Epithelial cell of proximal tubule (primary cell): ENCODE data around the gene LRRC36. TPM values are rescaled to one million over a fixed set of nuclear protein-coding genes. Genes with fewer than 3 reads are reported as not detected.

ENCODE experiments used
- DNase-seq: peaks from one replicate; pipeline ENCODE4 v3.0.0-alpha.2; 2011; ENCODE audit warnings: low read depth
- H3K4me3 ChIP-seq: 2 replicates; pipeline ENCODE4 v1.5.1; 2011; ENCODE audit warnings: low read depth, mild to moderate bottlenecking, low read length
- CTCF ChIP-seq: conservative IDR thresholded peaks from 2 replicates; pipeline ENCODE4 v1.5.1; 2012; ENCODE audit warnings: low read depth, mild to moderate bottlenecking, low read length
- total RNA-seq: library from RNA; depleted of rRNA; stranded (reverse); fragments of >200 nt; gene quantifications from 2 replicates; pipeline ENCODE4 v1.2.3, GENCODE V29; 2015

The LRRC36 gene
- total RNA-seq, 1 donor from 2014 or later, result 0.52 TPM

- DNase-seq, result no peak
- H3K4me3 ChIP-seq, result no peak overlapping the region
- TF ChIP-seq CTCF, result no peak
Observed at GRCh38 chr16:67296420-67296819, 30.2 kb upstream of the LRRC36 start.

DNA sequence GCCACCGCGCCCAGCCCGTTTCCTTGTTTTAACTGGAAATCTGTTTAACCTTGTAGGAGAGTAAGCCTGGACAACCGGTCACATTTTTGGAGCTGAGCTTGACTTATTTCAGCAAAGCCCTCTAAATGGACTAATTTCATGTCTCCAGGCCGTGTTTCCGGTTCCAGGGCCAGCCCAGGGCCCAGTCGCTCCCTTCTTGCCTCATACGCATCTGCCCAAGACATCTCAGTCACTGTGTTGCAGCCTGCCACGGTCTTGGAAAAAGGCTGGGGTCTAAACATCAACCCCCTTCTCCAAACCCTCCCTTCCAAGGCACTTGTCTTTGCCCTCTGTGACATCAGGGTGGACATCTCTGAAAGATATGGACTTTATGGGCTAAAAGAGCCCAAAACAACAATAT is 28.3 kb upstream of the LRRC36 start:
- no peak overlapping the region for H3K4me3 ChIP-seq
- no peak for DNase-seq
- no peak for TF ChIP-seq CTCF

DNA sequence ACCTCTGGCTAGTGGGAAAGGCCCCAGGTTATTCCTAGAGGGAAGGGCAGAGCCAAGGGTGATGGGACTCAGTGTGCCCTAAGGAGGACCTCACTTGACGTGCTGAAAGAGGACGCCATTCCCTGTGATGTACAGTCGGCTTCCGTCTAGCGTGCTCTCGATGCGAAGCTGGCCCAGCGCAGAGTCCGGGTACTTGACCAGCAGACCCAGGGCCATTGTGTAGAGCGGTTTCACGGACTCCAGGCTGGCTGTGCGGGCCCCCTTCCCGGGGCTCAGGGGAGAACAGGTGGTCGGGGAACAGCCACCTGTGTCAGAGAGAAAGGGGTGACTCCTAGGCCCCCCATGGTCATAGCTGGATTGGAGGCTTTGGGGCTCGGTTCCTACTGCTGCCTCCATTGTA is 27.3 kb upstream of the LRRC36 start:
- no peak overlapping the region for H3K4me3 ChIP-seq
- no peak for DNase-seq
- TF ChIP-seq CTCF, result no peak

- no peak overlapping the region for H3K4me3 ChIP-seq
- DNase-seq, result no peak
- no peak for TF ChIP-seq CTCF
Observed at GRCh38 chr16:67301080-67301782, 25.4 kb upstream of the LRRC36 start.

GRCh38 chr16:67302076-67302475 is 24.5 kb upstream of the LRRC36 start:
- H3K4me3 ChIP-seq, result no peak overlapping the region
- DNase-seq, result no peak
- TF ChIP-seq CTCF, result no peak

GRCh38 chr16:67302970-67303369 is 23.6 kb upstream of the LRRC36 start:
- no peak for TF ChIP-seq CTCF
- no peak for DNase-seq
- no peak overlapping the region for H3K4me3 ChIP-seq

DNA sequence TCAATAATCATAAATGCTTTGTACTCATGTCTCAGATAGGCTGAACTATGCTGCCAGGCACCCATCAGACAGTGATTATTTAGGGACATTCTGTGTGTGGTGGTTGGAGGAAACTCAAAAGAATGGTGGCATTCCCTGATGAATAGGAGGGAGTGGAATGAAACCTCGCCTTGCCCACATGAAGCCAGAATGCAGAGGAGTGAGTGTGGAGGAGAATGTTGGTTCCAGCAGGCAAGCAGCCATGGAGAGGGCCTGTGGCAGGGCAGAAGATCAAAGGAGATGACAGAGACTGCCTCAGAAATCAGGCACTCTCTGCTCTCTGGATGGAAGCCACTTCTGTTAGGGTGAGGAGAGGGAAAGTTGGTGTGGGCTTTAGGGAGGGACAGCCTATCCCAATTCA is 22.6 kb upstream of the LRRC36 start:
- H3K4me3 ChIP-seq, result no peak overlapping the region
- DNase-seq, result no peak
- no peak for TF ChIP-seq CTCF
